Measurements from ENCODE around the gene AAMP. TPM values are rescaled to one million over a fixed set of nuclear protein-coding genes. Genes with fewer than 3 reads are reported as not detected.
A peak's percentile ranks its signal among the peaks of the same experiment; 100 is the strongest.

AAMP gene
- total RNA-seq, 1 donor from 2014 or later = 67.6 TPM

DNA sequence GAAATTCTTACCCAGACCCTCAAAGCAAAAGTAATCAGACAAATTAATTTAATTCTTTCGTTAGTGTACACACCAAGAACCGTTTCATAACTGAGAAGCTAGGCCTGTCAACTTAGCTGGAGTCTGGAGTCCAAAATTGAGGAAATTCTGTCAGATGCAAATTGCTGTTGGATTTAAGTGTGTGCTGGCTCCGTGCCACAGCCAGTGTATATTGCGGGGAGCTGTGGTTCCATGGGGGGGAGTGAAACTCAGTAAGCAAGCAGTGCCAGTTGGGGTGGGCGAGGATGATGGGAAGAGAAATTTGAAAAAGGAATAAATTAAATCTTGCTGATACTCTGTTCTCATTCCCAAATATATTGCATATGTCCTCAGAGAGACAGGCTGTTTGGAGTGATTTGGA, 48.9 kb downstream of the AAMP start:
- Mint-ChIP-seq H3K27me3 (ENCODE audit: unreplicated experiment) (peaks cover 16% of the 10 kb centered on the region), H3K27ac (ENCODE audit: unreplicated experiment) (no peak overlapping the region), H3K4me3 (ENCODE audit: unreplicated experiment) (peak overlapping the region; percentile 73)

DNA sequence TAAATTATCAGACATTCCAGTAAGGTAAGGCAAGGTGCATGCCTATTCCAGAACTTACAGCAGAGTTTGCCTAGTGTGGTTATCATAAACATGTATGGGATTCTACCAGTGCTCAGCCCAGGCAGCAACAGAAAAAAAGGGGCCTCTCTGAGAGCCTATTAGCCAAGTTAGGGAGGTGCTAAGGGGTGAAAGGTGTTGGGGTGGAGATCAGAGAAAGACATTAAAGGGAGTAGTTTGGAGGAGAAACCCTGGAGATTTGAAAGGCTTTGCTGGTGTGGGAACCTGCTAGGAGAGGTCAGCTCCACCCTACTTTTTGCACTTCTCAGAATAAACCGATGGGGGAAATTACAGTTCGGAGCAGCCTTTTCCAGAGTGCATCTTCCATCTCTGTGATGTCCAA, 50.0 kb downstream of the AAMP start:
- peak overlapping the region; percentile 99 for H3K4me3 Mint-ChIP-seq (ENCODE audit: unreplicated experiment)
- no peaks in the 10 kb centered on the region for H3K9me3 Mint-ChIP-seq (ENCODE audit: unreplicated experiment)
- peaks cover 39% of the 10 kb centered on the region for H3K36me3 Mint-ChIP-seq (ENCODE audit: low read depth, unreplicated experiment)
- peaks cover 57% of the 10 kb centered on the region for H3K4me1 Mint-ChIP-seq (ENCODE audit: unreplicated experiment)
- no peak for DNase-seq (ENCODE audit: low spot score)
- peaks cover 19% of the 10 kb centered on the region for H3K27me3 Mint-ChIP-seq (ENCODE audit: unreplicated experiment)
- TF ChIP-seq, protein P1, sequence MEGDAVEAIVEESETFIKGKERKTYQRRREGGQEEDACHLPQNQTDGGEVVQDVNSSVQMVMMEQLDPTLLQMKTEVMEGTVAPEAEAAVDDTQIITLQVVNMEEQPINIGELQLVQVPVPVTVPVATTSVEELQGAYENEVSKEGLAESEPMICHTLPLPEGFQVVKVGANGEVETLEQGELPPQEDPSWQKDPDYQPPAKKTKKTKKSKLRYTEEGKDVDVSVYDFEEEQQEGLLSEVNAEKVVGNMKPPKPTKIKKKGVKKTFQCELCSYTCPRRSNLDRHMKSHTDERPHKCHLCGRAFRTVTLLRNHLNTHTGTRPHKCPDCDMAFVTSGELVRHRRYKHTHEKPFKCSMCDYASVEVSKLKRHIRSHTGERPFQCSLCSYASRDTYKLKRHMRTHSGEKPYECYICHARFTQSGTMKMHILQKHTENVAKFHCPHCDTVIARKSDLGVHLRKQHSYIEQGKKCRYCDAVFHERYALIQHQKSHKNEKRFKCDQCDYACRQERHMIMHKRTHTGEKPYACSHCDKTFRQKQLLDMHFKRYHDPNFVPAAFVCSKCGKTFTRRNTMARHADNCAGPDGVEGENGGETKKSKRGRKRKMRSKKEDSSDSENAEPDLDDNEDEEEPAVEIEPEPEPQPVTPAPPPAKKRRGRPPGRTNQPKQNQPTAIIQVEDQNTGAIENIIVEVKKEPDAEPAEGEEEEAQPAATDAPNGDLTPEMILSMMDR (IDR thresholded peaks at IDR 0.05; ENCODE audit: unreplicated experiment) = no peak
- H3K27ac Mint-ChIP-seq (ENCODE audit: unreplicated experiment) = no peak overlapping the region

More for the DNA sequence above, 48.9 kb downstream of the AAMP start:
- peaks cover 46% of the 10 kb centered on the region for H3K36me3 Mint-ChIP-seq (ENCODE audit: low read depth, unreplicated experiment)
- peaks cover 57% of the 10 kb centered on the region for H3K4me1 Mint-ChIP-seq (ENCODE audit: unreplicated experiment)
- no peaks in the 10 kb centered on the region for H3K9me3 Mint-ChIP-seq (ENCODE audit: unreplicated experiment)
- TF ChIP-seq, protein P1 (IDR thresholded peaks at IDR 0.05; ENCODE audit: unreplicated experiment) = no peak
- no peak for DNase-seq (ENCODE audit: low spot score)

DNA sequence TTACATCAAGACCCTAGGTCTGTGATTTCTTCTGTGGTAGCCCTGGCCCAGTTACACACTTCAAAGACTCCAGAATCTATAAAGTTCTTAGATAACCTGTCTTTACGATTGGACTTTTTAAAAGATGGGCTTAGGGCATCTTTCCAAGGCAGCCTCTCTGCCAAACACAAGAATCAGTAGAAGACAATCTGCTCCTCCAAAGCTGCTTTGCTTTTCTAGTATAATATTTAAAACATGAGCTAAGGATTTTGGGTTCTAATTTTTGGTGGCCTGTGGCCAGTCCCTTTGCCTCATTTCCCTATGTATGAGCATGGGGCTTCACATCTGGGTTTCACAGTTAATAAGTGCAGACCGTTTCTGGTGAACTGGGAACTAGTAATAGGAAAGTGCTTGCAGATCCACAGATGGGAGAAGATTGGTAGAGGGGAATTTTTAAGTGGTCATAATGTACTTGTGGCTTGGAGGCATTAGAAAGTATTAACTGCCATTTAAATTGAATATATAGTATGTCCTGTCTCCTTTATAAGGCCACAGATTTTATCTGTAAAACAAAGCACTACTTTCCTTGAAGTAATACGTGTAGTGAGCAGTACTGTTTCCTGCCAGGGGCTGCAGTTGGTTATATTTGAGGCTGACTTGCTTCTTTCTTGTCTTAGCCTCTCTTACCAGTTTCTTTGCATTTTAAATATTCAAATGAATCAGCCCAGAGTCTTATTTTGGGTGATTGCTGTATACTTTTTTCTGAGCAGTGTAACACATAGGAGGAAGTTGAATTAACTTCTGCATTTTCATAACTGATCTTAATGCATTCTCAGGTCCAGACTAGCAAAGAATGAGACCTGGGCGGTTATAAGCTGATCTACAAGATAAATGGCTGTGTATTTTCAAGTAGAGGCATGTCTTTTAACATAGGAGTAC, 51.4 kb downstream of the AAMP start:
- Mint-ChIP-seq H3K27me3 (ENCODE audit: unreplicated experiment) (peaks cover 22% of the 10 kb centered on the region), H3K4me1 (ENCODE audit: unreplicated experiment) (peaks cover 61% of the 10 kb centered on the region), H3K36me3 (ENCODE audit: low read depth, unreplicated experiment) (peaks cover 34% of the 10 kb centered on the region), H3K9me3 (ENCODE audit: unreplicated experiment) (no peaks in the 10 kb centered on the region), H3K27ac (ENCODE audit: unreplicated experiment) (peak overlapping the region; percentile 99), H3K4me3 (ENCODE audit: unreplicated experiment) (peak overlapping the region; percentile 99)
- TF ChIP-seq, protein P1 (IDR thresholded peaks at IDR 0.05; ENCODE audit: unreplicated experiment) = no peak
- no peak for DNase-seq (ENCODE audit: low spot score)

- DNase-seq (ENCODE audit: low spot score) = peak; percentile 43
- H3K27me3 Mint-ChIP-seq (ENCODE audit: unreplicated experiment) = peaks cover 22% of the 10 kb centered on the region
- peaks cover 34% of the 10 kb centered on the region for H3K36me3 Mint-ChIP-seq (ENCODE audit: low read depth, unreplicated experiment)
- no peaks in the 10 kb centered on the region for H3K9me3 Mint-ChIP-seq (ENCODE audit: unreplicated experiment)
- peak overlapping the region; percentile 99 for H3K27ac Mint-ChIP-seq (ENCODE audit: unreplicated experiment)
- TF ChIP-seq, protein P1 (IDR thresholded peaks at IDR 0.05; ENCODE audit: unreplicated experiment) = no peak
- peak overlapping the region; percentile 99 for H3K4me3 Mint-ChIP-seq (ENCODE audit: unreplicated experiment)
- H3K4me1 Mint-ChIP-seq (ENCODE audit: unreplicated experiment) = peaks cover 57% of the 10 kb centered on the region
These were observed 52.3 kb downstream of the AAMP start for GRCh38 chr2:218217360-218218267.

All from endothelial cell (in vitro differentiated cells).